HPDE6-E6E7 (cell line): ENCODE measurements around the gene TMEM154.

ENCODE experiments used
- DNase-seq: peaks from one replicate; pipeline ENCODE4 v3.0.0; 2011; ENCODE audit warnings: missing footprints; ENCODE audit errors: extremely low spot score

Gene TMEM154

DNA sequence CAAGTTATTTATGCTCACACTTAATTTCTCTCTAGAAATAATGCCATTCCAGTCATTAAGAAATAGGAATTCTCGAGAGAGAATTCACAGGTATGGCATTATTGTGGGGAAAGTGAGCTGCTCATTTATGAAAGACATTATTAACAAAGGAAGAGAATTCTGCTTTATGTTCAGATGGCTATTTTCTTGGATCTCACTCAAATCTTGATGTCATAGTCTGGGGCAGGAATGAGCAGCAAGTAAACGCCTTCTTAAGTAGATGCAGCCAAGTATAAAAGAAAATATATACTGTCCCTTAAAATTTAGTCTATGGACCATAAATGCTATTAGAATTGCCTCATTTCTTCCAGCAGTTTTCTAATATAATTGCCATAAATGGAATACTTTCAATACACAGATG, 85.7 kb downstream of the TMEM154 start:
- DNase-seq = no peak

DNA sequence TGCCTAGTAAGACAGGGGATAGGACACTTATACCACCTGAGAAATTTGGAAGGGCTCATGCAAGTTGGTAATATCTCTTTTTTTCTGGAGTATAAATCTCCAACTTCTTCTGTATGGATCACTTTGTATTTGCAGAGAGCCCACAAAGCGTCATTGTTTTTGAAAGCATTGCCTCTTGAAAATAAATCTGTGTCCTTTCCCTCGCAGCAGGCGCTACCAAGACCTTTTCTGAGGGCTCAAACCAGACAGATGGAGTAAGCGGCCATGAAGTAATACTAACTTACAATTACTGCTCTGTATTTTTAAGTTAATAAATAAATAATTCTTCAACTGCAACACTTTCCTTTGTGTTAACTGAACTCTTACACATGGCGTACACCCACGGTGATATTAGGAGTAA, 87.9 kb downstream of the TMEM154 start:
- no peak for DNase-seq

DNA sequence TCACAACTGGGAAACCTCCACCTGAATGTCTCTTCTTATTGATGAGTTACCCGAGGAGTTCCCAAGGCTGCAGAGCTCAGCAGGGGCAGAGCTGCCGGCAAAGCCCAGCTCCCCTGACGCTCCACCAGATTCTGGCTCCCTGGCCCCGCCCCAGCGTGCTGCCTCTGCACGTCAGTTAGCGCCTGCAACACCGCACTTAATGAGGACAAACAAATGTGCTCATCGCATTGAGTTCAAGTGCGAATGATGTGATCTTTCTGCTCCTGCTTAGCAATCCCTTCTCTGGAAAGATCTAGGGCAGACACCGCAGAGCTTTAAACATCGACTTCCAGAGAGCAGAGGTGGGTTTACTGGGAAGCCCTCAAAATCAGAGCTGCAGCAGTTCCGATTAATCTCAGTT, 88.4 kb downstream of the TMEM154 start:
- no peak for DNase-seq

DNA sequence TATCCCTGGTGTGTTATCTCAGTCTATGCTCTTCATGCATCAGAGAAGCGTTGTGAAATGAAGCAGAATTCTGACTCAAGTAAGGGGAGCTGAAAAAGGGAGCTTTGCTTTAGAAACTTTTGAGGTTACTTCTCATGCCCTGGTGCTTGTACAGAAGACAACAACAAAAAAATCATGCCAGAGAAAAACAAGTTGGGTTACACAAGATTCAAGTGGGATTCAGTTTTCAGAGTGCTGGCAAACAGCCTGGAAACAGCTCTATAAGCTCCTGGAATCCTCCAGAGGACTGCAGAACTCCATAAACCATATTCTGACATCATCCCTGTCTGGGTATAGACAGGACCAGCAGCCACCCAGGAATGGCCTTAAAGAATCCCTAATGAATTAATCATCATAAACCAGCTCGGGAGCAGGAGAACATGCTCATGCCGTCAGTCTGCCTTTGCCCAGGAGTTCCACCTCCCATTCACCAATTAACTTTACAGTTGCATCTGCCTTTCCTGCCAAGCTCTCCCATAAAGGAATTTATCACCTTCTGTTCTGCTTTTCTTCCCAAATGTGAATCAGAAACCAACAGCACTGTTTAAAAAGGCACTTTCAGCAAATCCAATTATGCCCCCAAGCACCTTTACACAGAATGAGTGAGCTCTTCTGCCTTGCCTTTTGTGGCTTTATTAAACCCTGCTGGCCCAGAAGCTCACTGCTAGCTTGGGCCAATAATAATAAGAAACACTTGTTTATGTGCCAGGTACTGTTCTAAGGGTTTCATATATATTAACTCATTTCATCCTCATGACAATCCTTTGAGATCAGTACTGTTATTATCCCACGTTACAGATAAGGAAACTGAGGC, 89.4 kb downstream of the TMEM154 start:
- DNase-seq = peak; percentile 71

DNA sequence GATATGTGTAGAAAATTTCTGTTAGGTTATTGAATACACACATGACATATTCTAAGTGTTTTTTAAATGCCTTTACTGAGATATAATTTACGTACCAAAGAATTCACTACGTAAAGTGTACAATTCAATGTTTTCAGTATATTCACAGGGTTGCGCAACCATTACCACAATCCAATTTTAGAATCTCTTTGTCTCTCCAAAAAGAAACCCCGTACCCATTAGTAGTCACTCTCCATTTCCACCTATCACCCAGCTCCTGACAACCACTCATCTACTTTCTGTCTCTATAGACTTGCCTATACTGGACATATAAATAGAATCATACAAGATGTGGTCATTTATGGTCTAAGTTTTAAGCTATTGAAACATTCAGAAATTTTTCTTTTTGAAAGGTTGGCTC, 90.9 kb downstream of the TMEM154 start:
- DNase-seq = no peak

DNA sequence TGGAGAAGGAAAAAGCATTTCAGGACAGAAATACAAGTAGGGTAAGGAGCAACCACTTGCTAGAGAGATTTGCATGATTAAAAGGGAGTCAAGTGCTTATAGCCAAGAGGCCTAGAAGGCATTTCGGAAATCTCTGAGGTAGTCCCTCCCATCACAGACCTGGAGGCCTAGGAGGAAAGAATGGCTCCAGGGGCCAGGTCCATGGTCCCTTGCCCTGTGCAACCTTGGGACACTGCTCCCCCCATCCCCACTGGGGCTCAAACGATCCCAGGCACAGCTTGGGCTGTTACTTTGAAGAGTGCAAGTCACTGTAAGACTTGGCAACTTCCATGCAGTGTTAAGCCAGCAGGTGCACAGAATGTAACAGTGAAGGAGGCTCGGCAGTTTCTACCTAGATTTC, 92.7 kb downstream of the TMEM154 start:
- DNase-seq = no peak

DNA sequence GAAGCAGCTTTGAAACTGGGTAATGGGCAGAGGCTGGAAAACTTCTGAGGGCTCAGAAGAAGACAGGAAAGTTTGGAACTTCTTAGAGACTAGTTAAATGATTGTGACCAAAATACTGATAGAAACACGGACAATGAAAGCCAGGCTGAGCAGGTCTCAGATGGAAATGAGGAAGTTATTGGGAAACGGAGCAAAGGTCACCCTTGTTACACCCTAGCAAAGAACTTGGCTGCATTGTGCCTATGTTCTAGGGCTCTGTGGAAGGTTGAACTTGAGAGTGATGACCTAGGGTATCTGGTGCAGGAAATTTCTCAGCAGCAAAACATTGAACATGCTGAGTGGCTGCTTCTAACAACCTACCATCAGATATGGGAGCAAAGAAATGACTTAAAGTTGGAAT, 93.1 kb downstream of the TMEM154 start:
- DNase-seq = no peak

DNA sequence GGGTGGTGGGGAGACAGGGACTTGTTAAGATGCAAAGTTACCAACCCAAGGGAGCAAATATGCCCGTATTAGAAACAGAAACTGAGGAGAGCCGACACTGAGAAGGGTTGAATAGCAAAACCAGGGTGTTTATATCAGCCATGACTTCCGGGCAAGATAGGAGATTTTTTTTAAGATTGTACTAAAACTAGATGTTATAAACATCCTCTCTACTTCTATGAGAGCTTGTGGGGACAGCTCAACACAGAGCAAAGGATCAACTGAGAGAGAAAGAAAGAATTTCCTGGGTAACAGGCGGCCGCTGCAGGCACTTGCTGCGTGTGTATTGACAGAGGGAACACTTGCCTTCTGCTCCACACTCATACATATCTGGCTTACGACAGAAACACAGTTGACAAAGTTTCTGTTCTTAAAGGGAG, 94.8 kb downstream of the TMEM154 start:
- no peak for DNase-seq

DNA sequence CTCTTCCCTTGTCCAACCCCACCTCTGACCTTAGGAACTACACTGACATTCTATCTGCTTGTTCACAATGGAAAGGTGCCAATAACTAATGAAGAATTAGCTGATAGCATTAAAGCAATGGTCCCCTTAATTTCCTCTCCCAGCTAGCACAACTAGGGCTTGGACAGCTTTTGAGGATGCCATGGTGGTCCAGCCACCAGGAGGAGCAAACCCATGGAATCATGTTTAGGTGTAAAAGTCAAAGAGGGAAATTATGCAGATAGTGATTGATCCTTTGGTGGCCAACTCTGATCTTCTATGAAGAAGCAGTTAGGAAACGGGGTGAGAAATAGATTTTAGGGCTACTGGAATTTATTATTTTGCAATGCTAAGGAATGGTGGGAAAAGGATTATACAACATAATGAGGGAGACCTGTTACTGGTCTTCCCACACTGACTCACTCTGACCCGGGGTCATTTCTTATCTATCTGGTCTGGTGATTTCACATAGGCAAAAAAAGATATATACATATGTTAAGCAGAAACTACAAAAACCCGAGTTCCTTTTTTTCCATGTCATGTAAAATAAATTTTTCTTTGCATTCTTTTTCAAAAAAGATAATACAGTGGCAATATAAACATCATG, 98.1 kb downstream of the TMEM154 start:
- no peak for DNase-seq

DNA sequence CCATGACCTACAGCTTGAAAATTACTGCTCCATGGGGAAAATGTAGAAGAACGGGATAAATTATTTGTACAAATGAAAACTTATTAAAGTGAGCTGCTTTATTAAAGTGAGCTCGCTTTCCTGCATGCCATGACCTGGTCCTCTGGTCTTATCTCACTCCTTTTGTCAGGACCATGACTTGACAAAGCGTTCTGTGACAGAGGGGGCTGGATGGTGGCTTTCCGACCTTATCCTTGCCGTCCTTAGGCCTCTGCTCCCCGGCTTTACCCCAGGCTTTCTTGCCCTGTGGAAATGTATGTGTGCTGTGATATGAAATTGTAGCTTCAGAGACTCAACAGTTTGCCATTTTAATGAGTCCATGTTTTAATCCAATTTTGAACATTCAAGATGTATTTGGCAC, 99.9 kb downstream of the TMEM154 start:
- DNase-seq = no peak

DNA sequence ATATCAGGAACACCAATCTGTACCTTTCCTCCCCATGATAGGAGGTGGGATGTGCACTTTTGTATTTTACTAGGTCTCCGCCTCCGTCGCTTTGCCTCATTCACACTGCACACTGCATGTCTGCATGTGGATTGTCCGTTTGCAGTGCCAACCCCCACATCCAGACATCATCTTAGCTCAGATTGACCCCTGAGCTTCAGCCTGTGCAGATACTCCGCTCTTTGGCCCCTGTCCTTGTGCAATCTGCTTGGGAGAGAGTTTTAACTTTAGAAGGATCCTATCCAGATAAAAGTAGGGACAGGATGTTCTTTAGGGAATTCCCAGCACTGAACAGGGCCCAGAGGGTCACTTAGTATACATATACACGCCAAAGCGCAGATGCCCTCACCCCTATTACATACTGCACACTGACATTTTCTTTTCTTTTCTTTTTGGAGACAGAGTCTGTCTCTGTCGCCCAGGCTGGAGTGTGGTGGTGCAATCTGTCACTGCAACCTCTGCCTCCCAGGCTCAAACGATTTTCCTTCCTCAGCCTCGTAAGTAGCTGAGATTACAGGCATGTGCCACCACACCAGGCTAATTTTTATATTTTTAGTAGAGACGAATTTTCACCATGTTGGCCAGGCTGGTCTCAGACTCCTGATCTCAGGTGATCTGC, 100.6 kb downstream of the TMEM154 start:
- no peak for DNase-seq

DNA sequence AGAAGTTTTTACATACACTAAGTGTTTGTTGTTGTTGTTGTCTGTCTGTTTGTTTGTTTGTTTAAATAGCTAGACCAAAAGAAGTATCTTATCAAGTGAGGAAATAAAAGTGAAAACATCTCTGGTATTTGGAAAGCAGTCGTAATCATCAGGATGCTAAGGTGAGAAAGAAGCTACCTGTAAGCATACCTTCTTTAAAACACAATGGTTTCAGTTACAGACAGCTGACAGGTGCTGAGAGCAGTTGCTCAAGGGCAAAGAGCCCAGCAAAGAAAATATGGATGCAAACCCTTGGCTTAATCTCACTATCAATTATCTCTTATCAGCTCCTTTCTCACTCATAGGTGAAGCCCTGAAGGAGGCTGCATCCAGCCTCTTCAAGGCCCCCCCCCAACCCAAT, 101.1 kb downstream of the TMEM154 start:
- DNase-seq = no peak

DNA sequence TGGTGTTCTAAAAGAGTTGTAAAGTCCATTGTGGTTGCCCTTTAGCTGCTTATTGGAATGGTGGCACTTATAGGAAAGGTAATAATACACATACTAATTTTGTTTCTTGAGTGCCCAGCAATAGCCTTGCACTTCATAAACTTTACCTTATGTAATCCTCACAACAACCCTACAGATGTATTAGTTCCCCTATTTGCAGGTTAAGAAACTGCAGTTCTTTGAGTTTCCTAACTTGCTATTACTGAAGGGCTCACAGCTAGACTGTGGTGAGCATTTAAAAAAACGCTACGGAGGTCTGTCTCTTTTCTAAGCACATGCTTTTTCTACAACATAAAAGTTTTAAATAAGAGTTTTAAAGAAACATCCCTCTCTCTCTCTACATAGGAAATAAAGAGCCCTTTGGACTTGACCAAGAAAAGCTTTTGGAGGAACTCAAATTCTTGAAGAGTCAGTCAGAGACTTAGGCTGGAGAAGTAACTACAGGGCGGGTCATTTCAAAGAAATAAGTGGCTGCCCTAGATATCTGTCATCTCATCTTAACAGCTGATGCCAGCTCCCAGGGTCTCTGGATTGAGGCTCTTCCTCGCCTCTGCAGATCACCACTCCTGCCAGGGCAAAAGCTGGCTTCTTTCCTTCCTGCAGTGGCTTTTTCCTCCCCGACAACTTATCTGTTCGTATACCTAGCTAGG, 101.9 kb downstream of the TMEM154 start:
- no peak for DNase-seq

DNA sequence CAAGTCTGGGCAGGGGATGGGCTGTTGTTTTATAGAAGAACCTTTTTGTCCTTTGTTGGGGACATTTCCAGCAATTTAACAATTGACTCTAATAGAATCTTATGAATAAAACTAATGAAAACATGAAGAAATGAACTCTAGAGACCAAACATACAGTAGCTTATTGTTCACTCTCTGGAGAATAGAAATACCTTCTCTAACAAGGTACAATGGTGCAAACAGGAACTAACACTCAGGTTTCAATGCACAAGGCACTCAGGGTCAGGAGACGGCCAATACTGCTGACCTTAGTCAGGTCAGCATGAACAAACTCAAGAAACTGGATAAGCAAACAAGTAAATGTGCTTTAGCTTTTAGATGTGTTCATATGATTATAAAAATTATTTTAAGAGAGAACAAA, 104.3 kb downstream of the TMEM154 start:
- no peak for DNase-seq

DNA sequence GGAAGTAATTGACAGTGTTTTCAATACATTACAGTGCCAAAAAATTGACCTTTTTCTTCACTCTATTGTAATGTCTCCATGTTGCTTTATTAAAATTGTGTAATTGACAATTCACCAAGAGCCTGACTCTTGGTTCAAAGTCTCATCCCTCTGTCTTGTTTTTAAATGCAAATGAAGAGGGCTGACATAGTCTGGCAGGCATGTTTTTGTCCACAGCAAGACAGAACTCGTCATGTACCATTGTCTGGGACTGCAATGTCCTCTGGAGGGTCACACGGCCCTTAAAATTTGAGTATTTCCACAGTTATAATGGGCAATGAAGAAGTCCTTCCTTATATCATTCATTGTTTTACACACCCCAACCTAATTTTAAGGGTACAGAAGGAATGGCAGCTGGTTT, 105.9 kb downstream of the TMEM154 start:
- DNase-seq = no peak

DNA sequence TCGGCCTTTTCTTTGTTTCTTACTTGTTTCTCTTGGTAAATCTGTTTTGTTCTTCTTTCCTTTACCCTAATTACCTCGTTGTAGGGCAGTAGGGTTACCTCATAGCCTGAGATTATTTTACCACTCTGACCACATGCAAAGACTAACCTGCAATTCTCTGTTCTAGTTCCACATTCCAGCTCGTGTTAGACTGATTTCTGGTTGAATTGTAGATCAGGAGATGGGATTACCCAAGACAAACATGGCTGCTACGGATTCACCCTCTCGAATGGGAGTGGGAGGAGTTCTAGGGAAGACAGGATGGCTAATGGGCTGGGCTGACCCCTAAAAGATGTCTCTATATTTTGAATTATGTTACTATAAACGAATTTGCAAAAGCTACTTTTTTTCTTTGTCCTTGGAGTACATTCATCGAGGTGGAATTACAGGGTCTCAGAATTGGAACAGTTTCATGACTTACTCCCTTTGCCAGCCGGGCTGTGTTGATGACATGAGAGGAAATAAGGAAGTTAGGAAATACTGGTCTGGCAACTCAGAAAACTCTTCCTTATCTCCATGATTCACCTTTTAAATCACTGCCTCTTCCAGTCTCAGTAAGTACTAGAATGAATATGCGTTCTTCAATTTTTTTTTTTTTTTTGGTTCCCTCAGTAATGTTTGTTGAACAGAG, 107.2 kb downstream of the TMEM154 start:
- DNase-seq = peak; percentile 70

DNA sequence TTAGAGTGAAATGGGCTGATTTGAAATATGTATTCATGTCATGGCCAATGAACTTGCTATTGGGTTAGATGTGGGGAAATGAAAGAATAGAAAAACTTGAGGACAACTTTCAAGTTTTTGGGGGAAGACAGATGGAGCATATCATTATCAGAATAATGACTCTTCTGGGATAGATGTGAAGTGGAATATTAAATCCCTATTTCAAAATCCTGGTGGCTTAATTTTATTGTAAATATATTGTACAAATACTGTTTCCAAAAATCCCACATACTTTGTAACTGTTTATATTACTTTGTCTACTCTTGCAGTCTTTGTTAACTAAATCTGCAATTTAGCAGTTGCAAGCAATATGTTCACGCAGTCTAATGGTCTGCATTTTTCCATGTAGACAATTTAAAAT, 108.0 kb downstream of the TMEM154 start:
- DNase-seq = no peak

DNA sequence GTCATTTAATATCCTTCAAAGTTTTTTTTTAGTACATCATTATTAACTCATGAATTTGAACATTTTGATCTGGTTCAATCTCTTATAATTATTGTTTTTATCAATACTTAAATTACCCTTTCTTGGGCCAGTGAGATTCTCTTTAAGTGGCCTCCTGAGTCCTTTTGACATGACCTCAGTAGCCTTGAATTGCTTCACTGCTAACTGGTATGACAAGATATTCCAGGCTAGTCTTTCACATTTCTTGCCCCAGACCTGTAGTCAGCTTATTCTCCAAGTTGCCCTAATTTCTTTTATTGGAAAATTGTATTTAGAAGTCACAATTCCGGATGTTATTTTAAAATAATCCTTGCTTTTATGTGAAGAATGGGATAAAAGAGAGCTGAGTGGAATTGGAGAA, 108.5 kb downstream of the TMEM154 start:
- no peak for DNase-seq
